Endothelial cell of umbilical vein (primary cell): ENCODE results near the gene TPM1. TPM values are rescaled to one million over a fixed set of nuclear protein-coding genes. Genes with fewer than 3 reads are reported as not detected.

Experiments
- BruUV-seq: library from RNA; stranded (reverse); fragments of 400-500 nt; replicated peaks from 2 replicates; lab custom pipeline; 2021; lab: Mats Ljungman, UMichigan
- CTCF ChIA-PET: fragments of 300-600, 350-600 bp; sonication (Branson Sonifier 250); formaldehyde crosslinking; loops from one replicate; lab custom pipeline; 2021; ENCODE audit warnings: antibody characterized with exemption, inconsistent platforms; lab: Charles Lee
- POLR2A ChIA-PET: fragments of 300-600, 350-600 bp; sonication (Branson Sonifier 250); formaldehyde crosslinking; loops from one replicate; lab custom pipeline; 2021; ENCODE audit warnings: antibody characterized with exemption, inconsistent platforms; lab: Charles Lee
- DNase-seq: peaks from one replicate; pipeline ENCODE4 v3.0.0-alpha.2; 2011; ENCODE audit warnings: low read depth, low spot score
- FAIRE-seq: peaks from 2 replicates; lab custom pipeline; 2011; peaks lifted over from hg19 to GRCh38; lab: Jason Lieb, UNC
- H2AFZ ChIP-seq: 2 replicates; pipeline ENCODE4 v1.6.0; 2012; ENCODE audit warnings: low read depth, low read length, control low read depth, inconsistent platforms
- H3K27ac ChIP-seq: 2 replicates; pipeline ENCODE4 v1.5.1; 2011; ENCODE audit warnings: low read depth, mild to moderate bottlenecking, control low read depth, low read length, moderate library complexity; ENCODE audit not compliant: insufficient read depth
- H3K27me3 ChIP-seq, 2 experiments: 2 replicates each; pipeline versions ENCODE4 v1.6.0 to v1.6.1; 2011; ENCODE audit warnings: low read length in 2 of 2, mixed read lengths in 1 of 2; ENCODE audit not compliant: control insufficient read depth in 2 of 2, insufficient read depth in 2 of 2
- H3K36me3 ChIP-seq, 2 experiments: 2 replicates in 1 of 2; 3 replicates in 1 of 2; pipeline ENCODE4 v1.5.1; 2011; ENCODE audit warnings: low read length in 2 of 2, mild to moderate bottlenecking in 1 of 2, moderate library complexity in 1 of 2; ENCODE audit not compliant: control insufficient read depth in 2 of 2, insufficient read depth in 2 of 2; ENCODE audit errors: extremely low read depth in 1 of 2
- H3K4me1 ChIP-seq: 3 replicates; pipeline ENCODE4 v1.5.1; 2011; ENCODE audit warnings: mild to moderate bottlenecking, low read length; ENCODE audit not compliant: control insufficient read depth, insufficient read depth; ENCODE audit errors: extremely low read depth
- H3K4me2 ChIP-seq: 2 replicates; pipeline ENCODE4 v1.6.1; 2011; ENCODE audit warnings: low read length, control low read depth, mixed read lengths; ENCODE audit not compliant: insufficient read depth
- H3K4me3 ChIP-seq, 3 experiments: fragments of 200-600 bp in 1 of 3; sonication (generic), shearing (Covaris generic) in 1 of 3; replicated peaks in 1 of 3; 2 replicates each; pipeline ENCODE4 v1.5.1; 2011 to 2016; ENCODE audit warnings: control low read depth in 3 of 3, low read length in 3 of 3, mild to moderate bottlenecking in 2 of 3, inconsistent platforms in 1 of 3, low read depth in 1 of 3, moderate library complexity in 1 of 3; ENCODE audit not compliant: insufficient read depth in 1 of 3
- H3K79me2 ChIP-seq: 2 replicates; pipeline ENCODE4 v1.6.0; 2012; ENCODE audit warnings: low read length, inconsistent platforms; ENCODE audit not compliant: control insufficient read depth, insufficient read depth
- H3K9ac ChIP-seq: replicated peaks from 2 replicates; pipeline ENCODE3; 2011; ENCODE audit warnings: low read length, control low read depth; ENCODE audit not compliant: insufficient read depth; ENCODE audit errors: extremely low read depth
- H3K9me1 ChIP-seq: replicated peaks from 3 replicates; pipeline ENCODE4 v1.6.0; 2011; ENCODE audit warnings: mild to moderate bottlenecking, low read length; ENCODE audit not compliant: control insufficient read depth, insufficient read depth; ENCODE audit errors: extremely low read depth
- H3K9me3 ChIP-seq: replicated peaks from 2 replicates; pipeline ENCODE4 v1.5.1; 2012; ENCODE audit warnings: low read length, inconsistent platforms; ENCODE audit not compliant: control insufficient read depth, insufficient read depth
- H4K20me1 ChIP-seq: replicated peaks from 2 replicates; pipeline ENCODE3; 2011; ENCODE audit warnings: mild to moderate bottlenecking, low read length; ENCODE audit not compliant: control insufficient read depth, insufficient read depth; ENCODE audit errors: extremely low read depth
- EZH2 ChIP-seq: IDR thresholded peaks from 2 replicates; pipeline ENCODE4 v1.6.1; 2012; ENCODE audit warnings: borderline replicate concordance, low read depth, mild to moderate bottlenecking, moderate library complexity, low read length, inconsistent platforms; ENCODE audit not compliant: severe bottlenecking
- FOS ChIP-seq: IDR thresholded peaks from 2 replicates; pipeline ENCODE4 v1.6.1; 2011; ENCODE audit warnings: mild to moderate bottlenecking, low read length, moderate library complexity, borderline replicate concordance; ENCODE audit not compliant: insufficient read depth
- GATA2 ChIP-seq: IDR thresholded peaks from 2 replicates; pipeline ENCODE4 v1.7.0; 2011; ENCODE audit warnings: low read depth, mild to moderate bottlenecking, moderate library complexity, mixed read lengths, low read length; ENCODE audit not compliant: insufficient read length, insufficient read depth
- JUN ChIP-seq: IDR thresholded peaks from 2 replicates; pipeline ENCODE4 v1.6.1; 2011; ENCODE audit warnings: borderline replicate concordance, low read depth; ENCODE audit not compliant: insufficient read length, insufficient read depth
- MYC ChIP-seq: IDR thresholded peaks from one replicate; pipeline ENCODE4 v1.6.1; 2011; ENCODE audit warnings: mild to moderate bottlenecking, low read depth, low read length
- POLR2A ChIP-seq: IDR thresholded peaks from 2 replicates; pipeline ENCODE4 v1.6.1; 2012; ENCODE audit warnings: low read depth, mild to moderate bottlenecking, control low read depth, low read length
- POLR2AphosphoS5 ChIP-seq: IDR thresholded peaks from 2 replicates; pipeline ENCODE4 v1.6.1; 2012; ENCODE audit warnings: low read depth, mild to moderate bottlenecking, control low read depth, low read length, moderate library complexity; ENCODE audit not compliant: insufficient read depth
- dilution Hi-C: fragments of 300-500 bp; cut with MboI; formaldehyde crosslinking; loops from one replicate; pipeline ENCODE4 v1.15.0; 2019; ENCODE audit warnings: low sequenced_read_pairs; ENCODE audit not compliant: extremely low pct_ligation_motif_present
- intact Hi-C: fragments of 100-400 bp; cut with micrococcal nuclease; formaldehyde crosslinking; loops from one replicate; pipeline ENCODE4 v1.10.0; 2022
- polyA plus RNA-seq, 4 experiments: library from polyadenylated mRNA; depleted of rRNA in 3 of 4; stranded (reverse) in 3 of 4; unstranded in 1 of 4; fragments of >200 nt; gene quantifications; 2 replicates each; pipeline versions ENCODE4 v1.2.1 to v1.2.3, GENCODE V29; 2011 to 2012; ENCODE audit warnings: missing spikeins in 1 of 4
- total RNA-seq: library from RNA; stranded (reverse); gene quantifications from 2 replicates; pipeline ENCODE4 v1.2.3, GENCODE V29; 2021
- TF ChIP-seq, protein P1 (sequence below): IDR thresholded peaks from 2 replicates; pipeline ENCODE4 v1.6.1; 2011; ENCODE audit not compliant: insufficient read depth, insufficient read length
- TF ChIP-seq, protein P2 (sequence below), 2 donors: IDR thresholded peaks; 1 replicate in 1 of 2; 2 replicates in 1 of 2; pipeline ENCODE4 v1.5.1; 2011; ENCODE audit warnings: low read length in 2 of 2, mild to moderate bottlenecking in 2 of 2, moderate library complexity in 2 of 2, control low read depth in 1 of 2, inconsistent platforms in 1 of 2, low read depth in 1 of 2; ENCODE audit not compliant: insufficient read depth in 1 of 2; ENCODE audit errors: extremely low read depth in 1 of 2

Gene TPM1
- total and polyA plus RNA-seq, 2 donors (not counting 3 experiments of a cell fraction or from before 2014, with no cell fraction given) = 518 to 558 TPM

DNA sequence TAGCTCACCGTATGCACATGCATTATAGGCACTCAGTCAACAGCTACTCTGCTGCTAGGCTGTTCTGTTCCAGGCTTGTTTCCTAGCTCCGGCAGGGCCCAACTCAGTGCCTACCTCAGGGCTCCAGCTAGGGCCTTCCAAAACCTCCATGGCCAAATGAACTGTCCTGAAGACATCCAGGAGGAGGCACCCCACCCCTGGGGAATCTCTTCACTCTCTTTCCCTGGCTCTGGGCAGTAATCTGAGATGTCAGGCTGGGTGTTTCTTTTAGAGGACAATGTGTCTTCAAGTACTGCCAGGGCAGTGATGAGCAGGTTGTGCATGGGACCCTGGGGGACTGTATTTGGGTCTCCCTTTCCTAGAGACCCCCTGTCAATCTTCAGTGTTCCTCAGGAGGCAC lies 38.3 kb upstream of the TPM1 start:
- BruUV-seq = no TSS peak
- no peaks in the 10 kb centered on the region for H3K79me2 ChIP-seq
- DNase-seq (no peak), FAIRE-seq (no peak)
- dilution Hi-C loops = no loop called here
- H3K27me3 ChIP-seq = no peaks in the 10 kb centered on the region
- intact Hi-C loops = no loop called here
- no peaks in the 10 kb centered on the region for H3K4me1 ChIP-seq
- no peak overlapping the region for H3K9ac ChIP-seq
- no peak overlapping the region for H3K27ac ChIP-seq
- POLR2A ChIA-PET = no interaction called here
- no peaks in the 10 kb centered on the region for H3K36me3 ChIP-seq
- CTCF ChIA-PET = interaction anchor here (0.9 kb wide), 1 partner anchor 44 kb away, joined by 3 read pairs; no protein-coding TSS in a partner anchor
- no peaks in the 10 kb centered on the region for H3K9me1 ChIP-seq
- H3K4me2 ChIP-seq = no peak overlapping the region
- no peaks in the 10 kb centered on the region for H3K9me3 ChIP-seq
- no peak overlapping the region for H3K4me3 ChIP-seq
- no peak overlapping the region for H2AFZ ChIP-seq
- TF ChIP-seq POLR2A = no peak
- TF ChIP-seq EZH2 = no peak
- TF ChIP-seq, protein P1, sequence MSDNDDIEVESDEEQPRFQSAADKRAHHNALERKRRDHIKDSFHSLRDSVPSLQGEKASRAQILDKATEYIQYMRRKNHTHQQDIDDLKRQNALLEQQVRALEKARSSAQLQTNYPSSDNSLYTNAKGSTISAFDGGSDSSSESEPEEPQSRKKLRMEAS = no peak
- TF ChIP-seq GATA2 = no peak
- TF ChIP-seq MYC = no peak
- TF ChIP-seq FOS = no peak
- TF ChIP-seq, protein P2, sequence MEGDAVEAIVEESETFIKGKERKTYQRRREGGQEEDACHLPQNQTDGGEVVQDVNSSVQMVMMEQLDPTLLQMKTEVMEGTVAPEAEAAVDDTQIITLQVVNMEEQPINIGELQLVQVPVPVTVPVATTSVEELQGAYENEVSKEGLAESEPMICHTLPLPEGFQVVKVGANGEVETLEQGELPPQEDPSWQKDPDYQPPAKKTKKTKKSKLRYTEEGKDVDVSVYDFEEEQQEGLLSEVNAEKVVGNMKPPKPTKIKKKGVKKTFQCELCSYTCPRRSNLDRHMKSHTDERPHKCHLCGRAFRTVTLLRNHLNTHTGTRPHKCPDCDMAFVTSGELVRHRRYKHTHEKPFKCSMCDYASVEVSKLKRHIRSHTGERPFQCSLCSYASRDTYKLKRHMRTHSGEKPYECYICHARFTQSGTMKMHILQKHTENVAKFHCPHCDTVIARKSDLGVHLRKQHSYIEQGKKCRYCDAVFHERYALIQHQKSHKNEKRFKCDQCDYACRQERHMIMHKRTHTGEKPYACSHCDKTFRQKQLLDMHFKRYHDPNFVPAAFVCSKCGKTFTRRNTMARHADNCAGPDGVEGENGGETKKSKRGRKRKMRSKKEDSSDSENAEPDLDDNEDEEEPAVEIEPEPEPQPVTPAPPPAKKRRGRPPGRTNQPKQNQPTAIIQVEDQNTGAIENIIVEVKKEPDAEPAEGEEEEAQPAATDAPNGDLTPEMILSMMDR (IDR thresholded peaks at IDR 0.05; ENCODE audit: extremely low read depth in 1 of 2, insufficient read depth in 1 of 2, low read depth in 1 of 2, low read length in 2 of 2) = no peak
- TF ChIP-seq JUN = no peak
- TF ChIP-seq POLR2AphosphoS5 = no peak
- no peaks in the 10 kb centered on the region for H4K20me1 ChIP-seq
